GM19438 (cell line): ENCODE data around the gene PLBD2.

Source experiments
- ATAC-seq: cut with Tn5 transposase; IDR thresholded peaks from one replicate; pipeline ENCODE4 v1.9.1; 2021; ENCODE audit warnings: low read depth; ENCODE audit not compliant: unreplicated experiment

PLBD2 gene

DNA sequence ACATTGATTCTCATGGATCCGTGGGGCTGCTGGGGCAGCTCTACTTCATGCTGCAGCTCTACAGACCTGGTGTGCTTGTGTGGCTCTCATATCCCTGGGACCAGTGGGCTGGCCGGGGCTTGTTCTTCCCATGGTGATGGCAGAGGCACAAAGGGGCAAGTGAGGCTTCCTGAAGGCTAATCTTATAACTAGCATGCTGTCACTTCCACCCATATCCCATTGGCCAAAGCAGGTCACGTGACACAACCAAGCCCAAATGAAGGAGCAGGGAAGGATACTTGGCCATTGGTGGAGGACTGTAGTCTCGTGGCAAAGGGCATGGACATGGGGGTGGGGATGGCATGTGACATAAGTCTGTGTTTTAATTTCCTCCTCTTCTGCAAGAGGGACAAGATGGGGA lies 9.9 kb downstream of the PLBD2 start:
- no peak for ATAC-seq

DNA sequence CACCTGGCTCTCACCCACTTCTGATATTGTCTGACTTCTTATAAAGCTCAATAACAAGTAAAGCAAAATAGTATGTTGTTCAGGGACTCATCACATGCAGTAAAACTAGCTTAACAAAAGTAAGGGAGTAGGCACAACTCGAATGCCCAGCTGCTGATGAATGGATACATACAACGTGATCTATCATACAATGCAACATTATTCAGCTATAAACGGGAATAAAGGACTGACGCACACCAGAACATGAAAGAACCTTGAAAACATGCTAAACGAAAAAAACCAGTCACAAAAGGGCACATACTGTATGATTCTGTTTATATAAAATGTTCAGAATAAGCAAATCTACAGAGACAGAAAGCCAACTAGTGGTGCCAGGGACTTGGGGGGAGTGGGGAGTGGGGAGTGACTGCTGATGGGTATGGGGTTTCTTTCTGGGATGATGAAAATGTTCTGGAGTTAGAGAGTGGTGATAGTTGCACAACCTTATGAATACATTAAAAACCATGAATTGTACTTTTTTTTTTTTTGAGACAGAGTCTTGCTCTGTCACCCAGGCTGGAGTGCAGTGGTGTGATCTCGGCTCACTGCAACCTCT lies 11.1 kb downstream of the PLBD2 start:
- ATAC-seq, result no peak

DNA sequence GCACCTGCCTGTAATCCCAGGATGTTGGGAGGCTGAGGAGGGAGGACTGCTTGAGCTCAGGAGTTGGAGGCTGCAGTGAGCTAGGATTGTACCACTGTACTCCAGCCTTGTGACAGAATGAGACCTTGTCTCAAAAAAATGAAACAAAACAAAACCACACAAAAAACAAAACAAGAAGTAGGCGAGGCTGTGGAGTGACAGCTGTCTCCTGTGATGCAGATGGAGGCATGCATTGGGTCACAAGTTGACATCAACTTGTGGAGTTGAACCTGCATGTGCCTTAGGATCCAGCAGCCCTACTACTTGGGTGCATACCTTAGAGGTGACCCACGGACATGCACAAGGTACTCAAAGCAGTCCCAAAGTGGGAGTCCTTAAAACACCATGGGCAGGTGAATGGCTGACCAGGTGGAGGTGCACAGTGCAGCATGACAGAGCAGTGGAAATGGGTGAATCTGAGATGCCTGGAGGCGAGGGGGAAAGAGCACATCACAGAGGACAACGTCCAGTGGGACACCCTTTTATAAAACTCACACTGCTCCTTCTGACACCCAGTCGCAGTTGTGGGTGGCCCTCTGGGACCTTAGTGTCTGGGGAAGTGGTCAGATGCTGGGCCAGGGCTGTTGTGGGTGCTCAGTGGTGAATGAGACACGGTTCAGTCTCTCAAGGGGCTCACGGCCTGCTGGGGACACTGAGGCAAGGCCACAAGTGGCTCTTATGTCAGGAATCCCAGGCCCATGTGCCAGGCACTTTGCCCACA lies 12.7 kb downstream of the PLBD2 start:
- no peak for ATAC-seq

DNA sequence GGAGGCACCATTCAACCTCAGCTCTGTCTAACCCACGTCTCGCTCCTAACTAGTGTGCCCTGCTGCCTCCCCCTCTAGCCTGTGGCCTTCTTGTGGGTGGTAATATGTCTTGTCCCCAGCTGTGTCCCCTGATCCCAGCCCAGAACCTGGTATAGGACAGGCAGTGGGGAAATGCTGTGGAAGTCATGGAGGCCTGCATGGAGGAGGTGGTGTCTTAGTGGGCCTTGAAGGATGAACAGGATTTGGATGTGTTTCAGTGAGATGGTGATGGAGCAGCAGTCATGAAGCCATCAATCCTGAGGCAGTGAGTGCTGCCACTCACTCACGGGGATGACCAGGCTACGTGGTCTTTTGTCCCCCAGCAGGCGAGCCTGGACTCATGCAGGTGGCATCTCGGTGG lies 13.4 kb downstream of the PLBD2 start:
- ATAC-seq, result no peak

DNA sequence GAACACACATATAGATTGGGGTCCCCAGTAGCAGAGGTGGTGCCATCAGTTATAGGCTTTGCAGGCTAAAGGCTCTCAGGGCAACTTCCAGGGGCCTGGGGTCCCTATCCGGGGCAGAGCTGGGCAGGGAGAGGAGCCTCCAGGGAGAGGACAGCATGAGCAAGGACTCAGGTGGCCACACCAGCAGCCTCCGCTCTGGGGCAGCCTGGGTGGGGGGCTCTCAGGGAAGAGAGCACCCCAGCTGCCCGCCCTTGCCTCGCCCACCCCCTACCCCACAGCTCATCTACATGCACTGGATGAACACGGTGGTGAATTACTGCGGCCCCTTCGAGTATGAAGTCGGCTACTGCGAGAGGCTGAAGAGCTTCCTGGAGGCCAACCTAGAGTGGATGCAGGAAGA lies 14.0 kb downstream of the PLBD2 start:
- ATAC-seq, result no peak

DNA sequence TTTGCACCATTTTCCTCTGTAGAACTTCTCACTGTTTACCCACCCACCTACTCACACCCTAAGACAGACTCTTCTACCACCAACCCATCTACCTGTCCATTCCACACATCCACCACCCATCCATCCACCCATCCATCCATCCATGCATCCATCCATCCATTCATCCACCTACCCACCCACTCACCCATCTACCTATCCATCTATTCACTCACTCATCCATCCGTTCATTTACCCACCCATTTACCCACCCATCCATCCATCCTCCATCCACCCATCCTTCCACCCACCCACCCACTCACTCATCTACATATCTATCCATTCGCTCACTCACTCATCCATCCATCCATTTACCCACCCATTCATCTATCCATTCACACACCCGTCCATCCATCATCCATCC lies 15.1 kb downstream of the PLBD2 start:
- ATAC-seq, result no peak

DNA sequence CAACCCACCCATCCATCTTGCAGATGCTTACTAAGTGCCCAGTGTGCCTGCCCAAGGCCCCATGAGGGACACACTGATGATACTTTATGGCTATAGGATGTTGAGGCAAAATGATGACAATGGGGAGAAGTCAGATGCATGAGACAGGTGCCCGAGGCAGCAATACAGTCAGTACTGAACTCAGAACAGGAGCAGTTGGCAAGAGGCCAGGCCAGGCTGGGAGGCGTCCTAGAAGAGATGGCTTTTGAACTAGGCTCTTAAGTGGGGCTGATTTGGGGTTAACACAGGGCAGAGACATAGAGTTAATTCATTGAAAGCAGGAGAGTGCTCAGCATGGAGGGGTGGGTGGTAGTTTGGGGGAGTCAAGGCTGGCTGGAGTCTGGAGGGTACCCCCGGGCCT lies 15.6 kb downstream of the PLBD2 start:
- no peak for ATAC-seq

DNA sequence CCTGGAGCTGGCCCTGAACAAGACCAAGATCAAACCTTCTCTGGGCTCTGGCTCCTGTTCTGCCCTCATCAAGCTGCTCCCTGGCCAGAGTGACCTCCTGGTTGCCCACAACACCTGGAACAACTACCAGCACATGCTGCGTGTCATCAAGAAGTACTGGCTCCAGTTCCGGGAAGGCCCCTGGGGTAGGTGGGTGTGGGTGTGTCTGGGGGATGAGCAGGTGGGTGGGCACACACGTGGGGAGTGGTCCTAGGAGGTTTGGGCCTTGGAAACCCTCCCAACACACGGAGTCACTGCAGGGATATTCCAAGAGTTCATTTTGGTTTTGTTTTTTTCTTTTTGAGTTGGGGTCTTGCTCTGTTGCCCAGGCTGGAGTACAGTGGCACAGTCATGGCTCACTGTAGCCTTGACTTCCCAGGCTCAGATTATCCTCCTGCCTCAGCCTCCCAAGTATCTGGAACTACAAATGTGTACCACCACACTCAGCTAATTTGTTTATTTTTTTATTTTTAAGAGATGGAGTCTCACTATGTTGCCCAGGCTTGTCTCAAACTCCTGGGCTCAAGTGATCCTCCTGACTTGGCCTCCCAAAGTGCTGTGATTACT lies 16.5 kb downstream of the PLBD2 start:
- ATAC-seq, result no peak

DNA sequence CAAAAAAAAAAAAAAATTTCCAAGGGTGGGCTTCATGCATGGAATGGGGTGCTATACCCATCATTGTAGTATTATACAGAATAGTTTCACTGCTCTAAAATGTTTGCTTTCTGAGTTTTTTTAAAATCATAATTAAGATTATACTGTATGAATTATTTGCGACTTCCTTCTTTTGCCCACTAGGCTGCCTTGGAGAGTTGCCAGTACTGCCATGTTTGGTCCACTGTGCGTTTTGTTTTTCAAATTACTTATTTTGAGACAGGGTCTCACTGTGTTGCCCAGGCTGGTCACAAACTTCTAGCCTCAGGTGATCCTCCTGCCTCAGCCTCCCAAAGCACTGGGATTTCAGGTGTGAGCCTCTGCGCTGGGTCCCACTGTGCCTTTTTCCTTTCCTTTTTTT lies 19.9 kb downstream of the PLBD2 start:
- no peak for ATAC-seq

DNA sequence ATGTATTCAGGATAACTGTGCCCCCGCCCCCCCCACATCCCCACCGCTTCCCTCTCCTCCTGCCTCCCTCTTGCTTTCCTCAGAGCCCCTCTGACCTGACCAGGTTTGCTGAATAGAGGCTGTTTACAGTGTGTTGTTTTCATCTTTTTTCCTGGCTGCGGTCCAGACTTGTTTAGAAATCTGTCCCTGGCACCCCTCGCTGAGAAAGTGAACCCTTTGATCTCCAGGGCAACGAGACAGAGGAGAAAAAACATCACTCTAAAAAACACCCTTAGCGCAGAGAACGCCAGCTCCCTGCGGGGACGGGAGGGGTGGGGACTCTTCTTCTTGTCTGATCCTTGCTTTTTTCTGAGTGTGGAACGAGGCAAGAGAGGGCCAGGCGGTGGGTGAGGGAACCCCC lies 22.8 kb downstream of the PLBD2 start:
- no peak for ATAC-seq

DNA sequence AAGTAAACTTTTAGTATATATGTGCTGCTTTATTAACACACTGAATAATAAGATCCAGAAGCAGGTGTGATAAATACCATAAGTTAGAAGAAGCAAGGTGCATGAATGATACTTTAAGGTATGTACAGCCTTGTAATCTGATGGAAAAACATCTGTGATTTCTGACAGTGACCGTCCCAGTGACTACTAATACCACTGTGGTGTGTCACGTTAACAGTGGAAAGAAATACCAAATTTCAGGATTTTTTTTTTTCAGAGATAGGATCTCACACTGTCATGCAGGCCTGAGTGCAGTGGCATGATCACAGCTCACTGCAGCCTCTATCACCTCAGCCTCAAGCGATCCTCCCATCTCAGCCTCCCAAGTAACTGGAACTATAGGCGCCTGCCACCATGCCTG lies 23.8 kb downstream of the PLBD2 start:
- ATAC-seq, result no peak

DNA sequence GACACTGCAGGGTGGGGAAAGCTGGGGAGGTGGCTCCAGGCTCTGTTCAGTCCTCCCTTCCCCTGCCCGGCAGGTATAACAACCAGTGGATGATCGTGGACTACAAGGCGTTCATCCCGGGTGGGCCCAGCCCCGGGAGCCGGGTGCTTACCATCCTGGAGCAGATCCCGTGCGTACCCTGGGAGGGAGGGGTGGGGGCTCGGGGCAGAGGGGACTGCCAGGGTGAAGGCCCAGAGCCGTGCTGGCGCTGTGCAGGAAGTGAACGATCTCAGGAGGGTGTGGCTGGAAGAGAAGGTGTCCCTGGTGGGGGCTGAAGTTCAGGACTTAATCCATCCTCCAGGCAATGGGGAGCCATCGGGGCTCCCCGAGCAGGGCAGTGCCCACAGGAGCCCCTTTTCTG lies 26.4 kb downstream of the PLBD2 start:
- no peak for ATAC-seq

DNA sequence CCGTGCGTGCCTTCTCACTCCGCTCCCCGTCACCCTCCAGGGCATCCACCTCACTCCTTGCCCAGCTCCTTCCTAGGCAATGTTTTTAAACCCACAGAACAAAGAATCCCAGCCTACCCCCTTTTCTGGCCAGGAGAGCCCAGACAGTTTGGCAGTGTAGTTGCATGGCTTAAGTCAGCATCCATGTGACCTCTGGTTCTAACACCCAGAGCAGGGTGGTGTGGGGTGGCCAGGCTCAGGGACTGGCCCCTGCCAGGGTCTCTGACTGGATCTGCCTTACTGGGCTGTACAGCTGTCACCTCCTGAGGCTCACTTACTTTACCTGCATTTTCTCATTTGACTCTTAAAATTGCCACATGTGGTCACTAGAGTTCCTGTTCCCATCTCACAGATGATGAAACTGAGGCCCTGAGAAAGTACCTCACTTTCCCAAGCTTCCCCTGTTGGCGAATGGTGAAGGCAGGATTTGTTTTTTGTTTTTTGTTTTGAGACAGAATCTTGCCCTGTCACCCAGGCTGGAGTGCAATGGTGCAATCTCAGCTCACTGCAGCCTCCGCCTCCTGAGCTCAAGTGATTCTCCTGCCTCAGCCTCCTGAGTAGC lies 27.0 kb downstream of the PLBD2 start:
- no peak for ATAC-seq

DNA sequence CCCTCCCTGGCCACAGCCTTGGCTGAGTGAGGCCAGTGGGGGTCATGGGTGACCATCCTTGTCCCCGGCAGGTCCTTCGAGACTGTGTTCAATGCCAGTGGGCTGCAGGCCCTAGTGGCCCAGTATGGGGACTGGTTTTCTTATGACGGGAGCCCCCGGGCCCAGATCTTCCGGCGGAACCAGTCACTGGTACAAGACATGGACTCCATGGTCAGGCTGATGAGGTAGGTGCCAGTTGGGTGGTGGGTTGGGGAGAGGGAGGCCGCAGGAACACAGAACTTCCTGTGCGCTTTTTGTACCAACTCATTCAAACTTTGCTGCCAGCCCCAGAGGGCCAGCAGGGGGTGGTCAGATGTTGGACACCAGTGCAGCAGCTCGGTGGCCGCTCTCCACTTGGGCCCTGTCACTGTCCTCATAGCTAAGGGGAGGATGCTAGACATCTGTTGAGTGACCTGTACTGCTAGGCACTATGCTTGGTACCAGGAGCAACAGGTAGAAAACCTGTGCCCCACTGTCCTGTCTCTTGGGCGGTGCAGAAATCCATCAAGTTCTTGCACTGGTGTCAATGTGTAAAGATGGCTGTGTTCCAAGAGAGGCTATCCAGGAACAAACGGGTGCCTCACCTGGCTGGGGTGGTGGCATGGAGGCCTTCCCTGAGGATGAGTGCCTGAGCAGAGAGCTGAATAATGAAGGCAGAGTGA lies 28.6 kb downstream of the PLBD2 start:
- ATAC-seq, result no peak

DNA sequence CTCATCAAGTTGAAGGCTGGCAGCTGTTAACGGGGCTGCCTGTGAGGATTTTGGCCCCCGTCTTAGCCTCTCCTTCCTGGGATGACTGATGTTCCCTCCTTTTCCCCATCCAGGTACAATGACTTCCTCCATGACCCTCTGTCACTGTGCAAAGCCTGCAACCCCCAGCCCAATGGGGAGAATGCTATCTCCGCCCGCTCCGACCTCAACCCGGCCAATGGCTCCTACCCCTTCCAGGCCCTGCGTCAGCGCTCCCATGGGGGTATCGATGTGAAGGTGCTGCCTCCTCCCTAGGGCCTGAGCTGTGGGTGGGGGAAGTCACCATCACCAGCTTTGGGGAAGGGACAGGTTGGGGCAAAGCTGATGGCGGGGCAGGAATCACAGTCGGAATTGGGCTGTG lies 29.2 kb downstream of the PLBD2 start:
- no peak for ATAC-seq

DNA sequence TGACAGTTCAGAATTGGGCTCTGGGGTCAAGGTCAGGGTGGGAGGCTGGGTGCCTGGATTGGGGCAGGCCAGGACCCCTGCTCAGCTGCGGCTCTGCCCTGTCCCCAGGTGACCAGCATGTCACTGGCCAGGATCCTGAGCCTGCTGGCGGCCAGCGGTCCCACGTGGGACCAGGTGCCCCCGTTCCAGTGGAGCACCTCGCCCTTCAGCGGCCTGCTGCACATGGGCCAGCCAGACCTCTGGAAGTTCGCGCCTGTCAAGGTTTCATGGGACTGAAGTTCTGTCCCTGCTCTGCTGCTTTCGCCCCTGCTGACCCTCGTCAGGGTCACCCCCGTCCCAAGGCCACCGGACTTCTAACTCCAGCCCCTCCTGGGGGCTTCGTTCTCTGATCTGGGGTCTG lies 30.0 kb downstream of the PLBD2 start:
- no peak for ATAC-seq

DNA sequence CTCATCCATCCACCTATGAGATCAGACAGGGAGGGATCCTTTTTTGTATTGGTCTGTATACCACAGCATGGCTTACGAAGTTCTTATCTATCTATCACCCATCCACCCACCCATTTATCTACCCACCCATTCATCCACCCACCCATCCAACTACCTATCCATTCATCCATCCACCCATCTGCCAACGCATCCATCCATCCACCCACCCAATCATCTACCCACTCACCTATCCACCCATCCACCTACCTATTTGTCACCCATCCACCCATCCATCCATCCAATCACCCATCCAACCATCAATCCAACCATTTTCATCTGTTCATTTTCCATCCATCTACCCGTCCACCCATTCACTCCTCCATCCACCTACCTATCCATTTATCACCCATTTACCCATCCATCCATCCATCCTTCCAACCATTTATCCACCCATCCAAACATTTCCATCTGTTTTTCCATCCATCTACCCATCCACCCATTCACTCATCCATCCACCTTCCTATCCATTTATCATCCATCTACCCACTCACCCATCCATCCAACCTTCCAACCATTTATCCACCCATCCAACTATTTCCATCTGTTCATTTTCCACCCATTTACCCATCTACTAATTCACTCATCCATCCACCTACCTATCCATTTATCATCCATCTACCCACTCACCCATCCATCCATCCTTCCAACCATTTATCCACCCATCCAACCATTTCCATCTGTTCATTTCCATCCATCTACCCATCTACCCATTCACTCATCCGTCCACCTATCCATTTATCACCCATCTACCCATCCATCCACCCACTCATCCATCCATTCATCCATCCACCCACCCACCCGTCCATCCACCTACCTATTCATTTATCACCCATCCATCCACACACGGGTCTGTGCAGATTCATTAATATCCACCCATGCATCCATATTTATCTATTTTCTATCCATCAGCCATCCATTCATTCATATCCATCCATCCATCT lies 32.0 kb downstream of the PLBD2 start:
- no peak for ATAC-seq

DNA sequence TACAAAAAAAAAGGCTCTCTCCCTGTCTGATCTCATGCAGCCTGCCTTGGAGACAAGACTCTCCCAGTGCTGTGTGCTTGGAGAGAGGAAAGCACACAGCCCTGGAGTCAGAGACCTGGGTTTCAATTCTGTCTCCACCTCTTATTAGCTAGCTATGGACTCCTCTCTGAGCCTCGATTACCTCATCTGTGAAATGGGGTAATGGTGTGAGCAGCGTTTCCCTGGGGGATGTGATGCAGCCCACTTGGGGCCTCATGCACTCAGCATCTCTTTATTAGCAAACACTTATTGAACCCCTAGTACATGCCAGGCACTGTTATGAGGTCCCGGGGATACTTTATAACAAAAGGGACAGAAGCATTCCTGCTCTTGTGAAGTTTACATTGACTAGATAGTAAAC lies 32.8 kb downstream of the PLBD2 start:
- ATAC-seq, result no peak

DNA sequence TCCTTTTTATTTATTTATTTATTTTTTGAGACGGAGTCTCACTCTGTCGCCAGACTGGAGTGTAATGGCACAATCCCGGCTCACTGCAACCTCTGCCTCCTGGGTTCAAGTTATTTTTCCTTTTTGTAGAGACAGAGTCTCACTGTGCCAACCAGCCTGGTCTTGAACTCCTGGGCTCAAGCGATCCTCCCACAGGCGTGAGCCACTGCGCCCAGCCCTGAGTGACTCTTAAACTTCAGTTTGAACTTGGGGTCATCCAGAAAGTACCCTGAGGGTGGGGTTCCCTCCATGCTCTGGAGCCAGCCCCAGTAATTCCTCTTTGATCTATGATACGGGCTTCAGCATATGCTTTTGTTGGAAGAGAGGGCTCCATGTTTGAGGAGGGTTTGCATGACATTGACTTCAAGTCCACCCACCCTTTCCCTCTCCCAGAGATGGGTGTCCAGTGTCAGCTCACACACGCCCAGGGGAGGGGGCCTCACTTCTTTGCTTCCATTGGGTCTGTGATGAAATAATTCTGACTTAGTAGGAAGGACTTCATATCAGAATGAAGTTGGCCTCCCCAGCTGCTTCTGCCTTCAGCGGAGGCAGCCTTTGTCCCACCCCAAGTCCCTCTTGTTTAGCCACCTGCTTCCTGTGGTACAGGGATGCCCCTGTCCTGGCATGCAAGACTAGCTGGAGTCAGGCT lies 33.4 kb downstream of the PLBD2 start:
- no peak for ATAC-seq
